Ovary (tissue), 9 donors: ENCODE data around the gene ZPR1. TPM values are rescaled to one million over a fixed set of nuclear protein-coding genes. Genes with fewer than 3 reads are reported as not detected.

ENCODE experiments used
- DNase-seq, 5 donors: peaks; one replicate each; pipeline ENCODE4 v3.0.0-alpha.2; 2019 to 2020
- H3K27ac ChIP-seq, 2 donors: fragments of 200-600 bp; one replicate each; pipeline versions ENCODE4 v1.5.1 to v1.8.0; 2019 to 2022
- H3K27me3 ChIP-seq: fragments of 200-600 bp; one replicate; pipeline ENCODE4 v1.8.0; 2022
- H3K36me3 ChIP-seq: fragments of 200-600 bp; sonication (generic); one replicate; pipeline ENCODE4 v1.5.1; 2019
- H3K4me1 ChIP-seq: one replicate; pipeline ENCODE4 v1.8.1; 2013; ENCODE audit warnings: mild to moderate bottlenecking, moderate library complexity; ENCODE audit not compliant: insufficient read depth
- H3K4me3 ChIP-seq: fragments of 200-600 bp; sonication (generic); one replicate; pipeline ENCODE4 v1.5.1; 2017
- H3K9me3 ChIP-seq, 2 donors: fragments of 200-600 bp in 1 of 2; sonication (generic) in 1 of 2; one replicate each; pipeline versions ENCODE4 v1.5.1 to v1.8.1; 2013 to 2019; ENCODE audit warnings: mild to moderate bottlenecking in 1 of 2, moderate library complexity in 1 of 2
- CTCF ChIP-seq, 3 donors: fragments of 450-650 bp in 2 of 3; fragments of 200-600 bp in 1 of 3; IDR thresholded peaks; one replicate each; pipeline versions ENCODE4 v1.5.1 to v1.8.0; 2016 to 2022; ENCODE audit warnings: antibody characterized with exemption in 3 of 3, mild to moderate bottlenecking in 1 of 3
- EP300 ChIP-seq: sonication (generic); formaldehyde crosslinking; IDR thresholded peaks from one replicate; pipeline ENCODE4 v1.6.1; 2017; ENCODE audit warnings: antibody characterized with exemption
- POLR2A ChIP-seq: fragments of 450-650 bp; IDR thresholded peaks from one replicate; pipeline ENCODE4 v1.6.1; 2017; ENCODE audit warnings: antibody characterized with exemption, mild to moderate bottlenecking, moderate library complexity
- WGBS, 3 donors: extraction: QIAGEN DNeasy Blood & Tissue Kit in 1 of 3; methylation state at CpG; one replicate each; pipeline versions ENCODE4 v1.1.5 to v1.1.7; 2013 to 2017; 5-methylcytosine and 5-hydroxymethylcytosine counted together
- intact Hi-C, 4 donors: fragments of 100-400 bp; cut with DNase I; formaldehyde crosslinking; loops; one replicate each; pipeline versions ENCODE4 v1.11.0 to v1.15.1; 2022 to 2023
- polyA plus RNA-seq, 2 donors: library from polyadenylated mRNA; stranded (reverse); fragments of 200-250 nt in 1 of 2; fragments of 350-450 nt in 1 of 2; fragmentation: Illumina TruSeq in 1 of 2; extraction: RNeasy Lipid Tissue Mini Kit (QIAGEN cat#74804) in 1 of 2; gene quantifications; one replicate each; pipeline ENCODE4 v1.2.3, GENCODE V29; 2013 to 2014
- total RNA-seq, 7 donors: library from RNA; depleted of rRNA in 2 of 7; stranded (reverse); fragments of >200 nt in 2 of 7; fragmentation: NEBNext Ultra II Directional in 3 of 7; extraction: Animal tissue kit (Norgen Biotek cat#: 25700) in 3 of 7; gene quantifications; one replicate each; pipeline versions ENCODE4 v1.1.0 to v1.2.4, GENCODE V29; 2016 to 2023
- donor health status: DM: no; HTN: no; CAD: no; lungs with moderate emphysema.
- donor health status: DM: no; HTN: no; CAD: no.
- donor health status: Bipolar disorder and iron deficiency.
- donor health status: DM: yes; HTN: yes; CAD: no.
- donor health status: DM: no; HTN: no; CAD: no.
- donor health status: DM: yes; HTN: yes; CAD: no.

ZPR1 gene
- total and polyA plus RNA-seq, 9 donors = 12.0 to 68.7 (median 37.0) TPM

DNA sequence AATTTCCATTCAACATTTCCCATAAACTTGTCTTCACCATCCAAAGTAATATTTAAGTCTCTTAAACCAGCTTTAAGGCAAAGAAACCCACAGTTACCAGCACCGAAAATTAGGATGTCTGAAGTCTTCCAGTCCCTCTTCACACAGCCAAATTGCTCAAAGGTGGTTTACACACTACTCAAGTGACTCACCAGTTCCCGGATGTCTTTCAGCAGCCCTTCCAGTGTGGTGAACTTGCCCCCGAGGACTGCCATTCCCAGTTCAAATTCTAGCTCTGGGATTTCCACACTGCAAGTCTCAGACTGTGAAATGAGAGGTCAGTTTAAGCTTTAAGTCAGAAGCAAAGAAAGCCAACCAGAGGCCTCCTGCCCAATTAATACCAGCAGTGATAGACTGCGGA lies 5.1 kb downstream of the ZPR1 start:
- H3K36me3 ChIP-seq = no peaks in the 10 kb centered on the region
- no peak overlapping the region for H3K4me3 ChIP-seq
- no peak for DNase-seq
- H3K27me3 ChIP-seq = no peaks in the 10 kb centered on the region
- TF ChIP-seq CTCF (IDR thresholded peaks at IDR 0.05) (no peak), EP300 (no peak), POLR2A (no peak)
- intact Hi-C loops = no loop called here
- WGBS, 3 donors = 87 to 93% (median 89%) methylated on average over 4 of the region's 4 CpGs
- peaks cover 3% of the 10 kb centered on the region for H3K4me1 ChIP-seq
- H3K27ac ChIP-seq = no peak overlapping the region
- no peaks in the 10 kb centered on the region for H3K9me3 ChIP-seq

DNA sequence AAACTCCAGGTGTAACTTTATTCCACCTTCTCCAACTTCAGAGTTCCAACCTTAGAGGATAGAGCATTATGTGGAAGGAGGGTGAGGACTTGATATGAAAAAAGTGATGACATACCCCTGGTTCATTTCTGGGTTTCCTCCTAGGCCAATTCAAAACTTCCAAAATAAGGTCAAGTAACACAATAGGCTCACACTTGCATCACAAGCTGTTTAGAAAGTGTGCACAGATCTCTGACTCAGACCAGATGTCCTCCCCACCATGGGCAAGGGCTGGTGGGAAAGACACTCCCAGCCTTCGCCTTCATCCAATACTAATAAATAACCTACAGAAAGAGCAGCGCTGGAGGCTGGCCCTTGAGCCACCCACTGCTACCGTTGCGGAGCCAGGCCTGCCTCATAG lies 9.3 kb downstream of the ZPR1 start:
- Histone ChIP-seq H3K9me3 (no peaks in the 10 kb centered on the region), H3K27ac (no peak overlapping the region), H3K4me3 (no peak overlapping the region), H3K4me1 (no peaks in the 10 kb centered on the region), H3K36me3 (no peaks in the 10 kb centered on the region), H3K27me3 (no peaks in the 10 kb centered on the region)
- WGBS, 3 donors = 89 to 96% (median 92%) methylated on average over 4 of the region's 4 CpGs
- DNase-seq = no peak
- no peak for TF ChIP-seq CTCF (IDR thresholded peaks at IDR 0.05)
- no peak for TF ChIP-seq EP300
- TF ChIP-seq POLR2A = no peak
- intact Hi-C loops = no loop called here

DNA sequence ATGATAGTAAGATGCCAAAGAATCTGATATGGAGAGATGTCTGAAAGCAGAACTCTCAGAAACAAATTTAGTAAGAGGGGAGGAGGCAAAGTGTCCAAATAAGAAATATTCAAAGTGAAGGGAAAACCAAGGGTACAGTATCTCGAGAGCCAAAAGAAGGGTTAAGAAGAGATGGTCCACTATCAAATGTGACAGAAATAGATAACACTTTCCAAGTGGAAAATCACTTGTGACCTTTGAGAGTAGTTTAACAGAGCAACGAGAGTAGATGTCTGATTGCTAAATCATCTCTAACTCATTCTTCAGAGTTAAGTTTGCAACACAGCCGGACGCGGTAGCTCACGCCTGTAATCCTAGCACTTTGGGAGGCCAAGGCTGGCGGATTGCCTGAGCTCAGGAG lies 10.8 kb downstream of the ZPR1 start:
- Histone ChIP-seq H3K4me3 (no peak overlapping the region), H3K27me3 (no peaks in the 10 kb centered on the region), H3K9me3 (no peaks in the 10 kb centered on the region), H3K4me1 (no peaks in the 10 kb centered on the region), H3K36me3 (no peaks in the 10 kb centered on the region), H3K27ac (no peak overlapping the region)
- WGBS, 3 donors = 72 to 84% (median 78%) methylated on average over 7 of the region's 7 CpGs
- DNase-seq = no peak
- TF ChIP-seq POLR2A (no peak), EP300 (no peak), CTCF (IDR thresholded peaks at IDR 0.05) (no peak)
- intact Hi-C loops = no loop called here

DNA sequence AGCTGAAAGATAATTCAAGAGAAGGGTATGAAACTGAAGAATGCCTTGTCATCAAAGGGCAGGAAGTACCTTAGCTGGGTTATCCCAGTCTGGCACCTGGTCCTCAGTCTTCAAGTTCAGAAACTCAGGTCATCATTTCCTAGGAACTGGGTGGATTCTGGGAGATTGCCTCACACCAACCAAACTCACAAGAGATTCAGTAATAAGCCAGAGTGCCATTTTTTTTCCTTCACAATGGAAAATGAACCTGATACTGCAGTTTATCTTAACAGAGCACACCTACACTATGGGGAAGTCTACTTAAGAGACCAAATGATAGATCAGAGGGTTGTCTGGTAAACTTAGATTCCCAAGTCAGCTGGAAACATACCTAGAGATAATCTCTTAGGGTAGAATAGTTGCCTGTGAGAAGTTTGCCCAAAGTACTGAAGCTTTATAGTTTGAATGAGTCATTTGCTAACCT lies 11.3 kb downstream of the ZPR1 start:
- no peaks in the 10 kb centered on the region for H3K9me3 ChIP-seq
- peaks cover 3% of the 10 kb centered on the region for H3K4me1 ChIP-seq
- no peaks in the 10 kb centered on the region for H3K36me3 ChIP-seq
- intact Hi-C loops = no loop called here
- H3K4me3 ChIP-seq = no peak overlapping the region
- H3K27ac ChIP-seq = no peak overlapping the region
- no peak for DNase-seq
- no peak for TF ChIP-seq EP300
- H3K27me3 ChIP-seq = no peaks in the 10 kb centered on the region

DNA sequence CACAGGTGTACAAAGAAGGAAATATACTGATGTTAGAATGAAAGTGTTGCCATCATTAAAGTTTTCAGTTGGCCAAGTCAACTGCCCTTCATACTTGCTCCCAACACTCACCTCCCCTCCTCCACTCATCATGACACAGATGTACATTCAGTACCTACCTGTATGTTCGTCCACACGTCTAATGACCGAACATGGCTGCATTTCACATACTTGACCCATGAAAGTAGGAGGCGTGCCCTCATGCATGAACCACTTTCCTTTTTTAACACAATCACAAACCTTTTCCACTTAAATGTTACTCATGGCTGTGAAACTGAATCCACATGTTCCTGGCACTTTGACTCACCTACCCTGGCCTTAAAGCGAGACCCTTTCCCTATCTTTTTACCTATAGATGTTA lies 11.8 kb downstream of the ZPR1 start:
- H3K27me3 ChIP-seq = no peaks in the 10 kb centered on the region
- intact Hi-C loops = no loop called here

More for the DNA sequence above, 11.8 kb downstream of the ZPR1 start:
- no peak overlapping the region for H3K27ac ChIP-seq
- peaks cover 3% of the 10 kb centered on the region for H3K4me1 ChIP-seq
- H3K4me3 ChIP-seq = no peak overlapping the region
- H3K36me3 ChIP-seq = no peaks in the 10 kb centered on the region
- WGBS, 3 donors = 82 to 92% (median 82%) methylated on average over 5 of the region's 5 CpGs
- no peaks in the 10 kb centered on the region for H3K9me3 ChIP-seq
- no peak for DNase-seq
- no peak for TF ChIP-seq EP300
- no peak for TF ChIP-seq POLR2A
- TF ChIP-seq CTCF (IDR thresholded peaks at IDR 0.05) = no peak
